GM23248 (cell line): ENCODE data around the gene GGA2.

Experiments
- EZH2 ChIP-seq: fragments of 200-600 bp; sonication (generic); IDR thresholded peaks from 2 replicates; pipeline ENCODE4 v1.6.1; 2018; ENCODE audit warnings: antibody characterized with exemption, mild to moderate bottlenecking; ENCODE audit not compliant: insufficient read depth, poor library complexity, severe bottlenecking
- EZH2phosphoT487 ChIP-seq: fragments of 200-600 bp; sonication (generic); IDR thresholded peaks from 2 replicates; pipeline ENCODE4 v1.6.1; 2018; ENCODE audit warnings: antibody characterized with exemption, moderate library complexity, mild to moderate bottlenecking, low read depth; ENCODE audit not compliant: insufficient read depth

DNA sequence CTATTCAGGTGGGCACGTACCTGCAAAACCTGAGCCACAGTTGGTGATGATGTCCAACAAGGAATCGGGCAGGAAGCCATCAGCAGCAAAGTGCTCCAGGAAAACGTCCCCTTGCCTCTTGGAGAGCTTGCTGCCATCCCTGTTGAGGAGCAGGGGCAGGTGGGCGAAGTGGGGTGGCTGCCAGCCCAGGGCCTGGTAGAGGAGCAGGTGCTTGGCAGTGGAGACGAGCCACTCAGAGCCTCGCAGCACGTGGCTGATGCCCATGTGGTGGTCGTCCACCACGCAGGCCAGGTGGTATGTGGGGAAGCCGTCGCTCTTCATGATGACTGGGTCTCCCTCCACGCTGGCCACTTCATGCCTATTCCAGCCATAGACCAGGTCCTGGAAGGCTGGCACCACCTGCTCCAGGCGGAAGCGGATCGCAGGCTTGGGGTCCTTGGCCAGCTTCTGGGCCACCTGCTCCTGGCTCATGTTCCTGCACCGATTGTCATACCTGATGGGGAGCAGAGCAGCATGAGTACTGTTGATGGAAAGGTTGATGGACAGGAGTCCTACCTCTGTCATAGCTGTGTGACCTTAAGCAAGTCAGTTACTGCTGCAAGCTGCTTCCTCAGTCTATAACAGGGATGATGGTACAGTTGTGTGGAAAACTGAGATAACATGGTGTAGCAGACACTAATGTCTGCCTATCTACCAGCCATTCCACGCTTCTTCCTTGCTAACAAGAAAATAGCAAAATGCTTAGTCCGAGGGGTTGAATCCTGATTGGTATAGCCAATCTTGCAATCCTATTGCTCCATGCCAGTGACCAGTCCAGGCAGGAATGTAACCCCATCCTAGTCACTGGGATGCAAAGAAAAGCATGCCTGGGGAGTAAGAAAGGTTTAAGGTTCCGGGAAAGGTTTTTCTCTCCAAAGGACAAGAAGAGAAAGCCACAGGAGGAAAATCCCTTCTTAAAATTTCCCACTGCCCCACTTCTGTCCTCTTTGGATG lies 24.9 kb upstream of the GGA2 start:
- TF ChIP-seq EZH2, result no peak
- TF ChIP-seq EZH2phosphoT487, result no peak
